NB4 (cell line): ENCODE results near the gene DSCAM.

ENCODE experiments used
- DNase-seq: peaks from one replicate; pipeline ENCODE4 v3.0.0; 2010; ENCODE audit warnings: low read depth
- H3K4me3 ChIP-seq: one replicate; pipeline ENCODE4 v1.5.1; 2011; ENCODE audit warnings: mild to moderate bottlenecking, low read depth, low read length, moderate library complexity
- CTCF ChIP-seq: IDR thresholded peaks from one replicate; pipeline ENCODE4 v1.5.1; 2012; ENCODE audit warnings: low read depth, low read length
- MAX ChIP-seq: IDR thresholded peaks from 2 replicates; pipeline ENCODE4 v1.6.1; 2011; ENCODE audit warnings: low read depth, low read length
- MYC ChIP-seq: IDR thresholded peaks from 2 replicates; pipeline ENCODE4 v1.6.1; 2011; ENCODE audit warnings: low read depth, low read length
- POLR2A ChIP-seq: IDR thresholded peaks from 2 replicates; pipeline ENCODE4 v1.6.1; 2011; ENCODE audit warnings: mild to moderate bottlenecking; ENCODE audit not compliant: insufficient read length; ENCODE audit errors: extremely low read depth

The DSCAM gene

GRCh38 chr21:40053007-40053406 lies 794.0 kb downstream of the DSCAM start:
- H3K4me3 ChIP-seq: no peak overlapping the region
- no peak for TF ChIP-seq MYC
- no peak for TF ChIP-seq POLR2A
- TF ChIP-seq CTCF: no peak
- no peak for TF ChIP-seq MAX
- no peak for DNase-seq

- TF ChIP-seq POLR2A: no peak
- no peak for DNase-seq
- H3K4me3 ChIP-seq: no peak overlapping the region
Measured at GRCh38 chr21:40052276-40052675, 794.7 kb downstream of the DSCAM start.

GRCh38 chr21:40051801-40052200 lies 795.2 kb downstream of the DSCAM start:
- no peak overlapping the region for H3K4me3 ChIP-seq
- no peak for DNase-seq
- TF ChIP-seq POLR2A (no peak), MAX (no peak), CTCF (no peak), MYC (no peak)

- no peak for DNase-seq
- TF ChIP-seq MAX (no peak), MYC (no peak), POLR2A (no peak), CTCF (no peak)
- no peak overlapping the region for H3K4me3 ChIP-seq
Measured at GRCh38 chr21:40049931-40050290, 797.0 kb downstream of the DSCAM start.

- no peak for TF ChIP-seq MYC
- no peak for TF ChIP-seq POLR2A
- TF ChIP-seq MAX: no peak
- no peak for TF ChIP-seq CTCF
- H3K4me3 ChIP-seq: no peak overlapping the region
- peak; percentile 5 for DNase-seq
Measured at GRCh38 chr21:40049031-40049930, 797.7 kb downstream of the DSCAM start.

GRCh38 chr21:40047993-40048730 lies 798.8 kb downstream of the DSCAM start:
- no peak overlapping the region for H3K4me3 ChIP-seq
- no peak for DNase-seq
- no peak for TF ChIP-seq POLR2A
- TF ChIP-seq MAX: no peak
